Stimulated activated CD4-positive, alpha-beta T cell treated with anti-CD3 and anti-CD28 coated beads, TNF-alpha, amount 100 ng/mL, for 24 hours (primary cell): ENCODE data around the gene TBC1D22A.
"Not testable (repeated sequence)": the region's sequence is repeated elsewhere in the genome, so short reads cannot be mapped to it uniquely, and the experiment has no call there.

Experiments used
- DNase-seq, 3 experiments: peaks; one replicate each; pipeline ENCODE4 v3.0.0-alpha.2; 2020; ENCODE audit warnings: low read depth in 3 of 3

The TBC1D22A gene

GRCh38 chr22:47168441-47168840 is 406.0 kb downstream of the TBC1D22A start:
- DNase-seq: no peak

- DNase-seq: no peak
These were observed 406.7 kb downstream of the TBC1D22A start for GRCh38 chr22:47168900-47169800.

DNA sequence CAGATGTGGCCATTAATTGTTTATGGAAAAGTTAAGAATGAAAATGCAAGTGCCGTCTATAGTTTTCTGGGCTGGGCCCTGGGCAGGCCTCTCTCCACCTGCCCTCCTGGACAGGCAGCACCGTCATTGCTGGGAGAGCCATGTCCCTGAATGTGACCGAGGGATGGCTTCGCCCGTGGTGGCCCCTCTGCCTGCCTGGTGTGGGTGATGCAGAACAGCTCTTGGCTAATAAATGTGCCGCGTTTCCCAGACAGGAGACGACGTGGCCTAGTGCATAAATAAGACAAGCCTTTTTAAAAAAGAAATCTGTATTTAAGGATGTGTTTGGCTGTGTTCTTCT is 407.3 kb downstream of the TBC1D22A start:
- no peak for DNase-seq

- not testable (repeated sequence) for DNase-seq
These were observed 408.3 kb downstream of the TBC1D22A start for GRCh38 chr22:47170511-47171440.

- no peak for DNase-seq
These were observed 409.2 kb downstream of the TBC1D22A start for GRCh38 chr22:47171441-47172221.

DNA sequence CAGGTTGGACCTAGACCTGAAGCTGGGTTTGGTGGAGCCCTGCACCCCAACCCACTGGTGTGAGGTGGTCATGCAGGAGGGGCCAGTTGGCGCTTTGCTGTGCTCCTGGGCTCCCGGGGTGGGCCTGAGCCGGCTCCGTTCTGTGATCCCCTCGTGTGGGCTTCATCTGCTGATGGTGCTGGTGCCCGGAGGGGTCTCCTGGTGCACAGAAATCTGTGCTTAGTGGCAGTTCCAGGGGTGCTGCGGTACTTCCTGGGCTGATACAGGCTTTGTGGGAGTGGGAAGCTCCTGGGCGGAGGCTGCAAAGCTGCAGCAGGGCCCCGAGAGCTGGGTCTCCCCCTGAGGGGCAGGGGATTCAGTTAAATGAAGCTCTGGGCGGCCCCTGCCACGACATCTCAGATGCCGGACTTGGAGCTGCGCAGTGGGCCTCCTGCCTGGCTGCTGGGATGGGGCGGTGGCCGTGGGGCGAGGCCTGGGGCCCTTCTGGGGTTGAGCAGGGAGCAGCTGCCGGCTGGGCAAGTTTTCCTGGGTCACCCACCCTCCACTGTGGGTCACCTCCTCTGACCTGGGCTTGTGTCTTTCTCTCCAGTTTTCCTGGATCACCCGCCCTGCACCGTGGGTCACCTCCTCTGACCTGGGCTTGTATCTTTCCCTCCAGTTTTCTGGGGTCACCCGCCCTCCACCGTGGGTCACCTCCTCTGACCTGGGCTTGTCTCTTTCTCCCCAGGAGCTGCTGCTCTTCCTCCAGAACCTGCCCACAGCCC is 410.5 kb downstream of the TBC1D22A start:
- DNase-seq: no peak

DNA sequence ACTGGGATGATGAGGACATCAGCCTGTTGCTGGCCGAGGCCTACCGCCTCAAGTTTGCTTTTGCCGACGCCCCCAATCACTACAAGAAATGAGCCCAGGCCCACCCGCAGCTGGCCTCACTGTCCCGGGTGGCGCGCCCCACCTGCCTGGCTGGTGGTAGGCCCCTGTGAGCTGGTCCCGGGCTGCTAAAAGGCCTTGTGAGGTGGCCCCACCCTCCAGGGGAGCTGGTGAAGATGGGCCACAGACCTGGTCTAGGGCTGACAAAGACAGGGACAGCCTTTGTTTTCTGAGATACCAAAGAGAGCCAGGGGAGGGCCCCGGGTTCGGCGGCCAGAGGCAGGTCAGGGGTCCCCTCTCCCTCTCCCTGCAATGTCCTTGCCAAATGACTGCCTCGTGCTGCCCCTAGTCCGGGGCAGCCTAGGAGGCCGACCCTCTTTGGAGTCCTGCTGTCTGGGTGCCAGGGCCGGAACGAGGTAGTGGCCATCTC is 411.1 kb downstream of the TBC1D22A start:
- no peak for DNase-seq

- no peak for DNase-seq
These were observed 411.6 kb downstream of the TBC1D22A start for GRCh38 chr22:47174096-47174495.

DNA sequence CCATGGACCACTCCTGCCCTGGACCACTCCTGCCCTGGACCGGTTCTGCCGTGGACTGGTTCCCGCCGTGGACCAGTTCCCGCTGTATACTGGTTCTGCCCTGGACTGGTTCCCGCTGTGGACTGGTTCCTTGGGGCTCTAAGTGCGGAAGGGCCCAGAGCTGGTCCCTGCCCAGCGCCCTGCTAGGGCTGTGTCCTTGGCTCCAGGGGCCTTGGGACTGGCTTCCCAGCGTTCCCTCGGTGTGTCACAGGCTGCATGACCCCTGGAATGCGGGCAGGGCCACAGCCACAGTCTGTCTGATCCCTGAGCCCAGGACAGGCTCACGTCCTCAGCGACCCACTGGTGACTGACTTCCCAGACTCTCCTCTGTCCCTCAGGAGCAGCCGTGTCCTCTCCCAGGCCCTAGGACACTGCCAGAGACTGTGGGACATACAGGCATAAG is 412.2 kb downstream of the TBC1D22A start:
- no peak for DNase-seq

DNA sequence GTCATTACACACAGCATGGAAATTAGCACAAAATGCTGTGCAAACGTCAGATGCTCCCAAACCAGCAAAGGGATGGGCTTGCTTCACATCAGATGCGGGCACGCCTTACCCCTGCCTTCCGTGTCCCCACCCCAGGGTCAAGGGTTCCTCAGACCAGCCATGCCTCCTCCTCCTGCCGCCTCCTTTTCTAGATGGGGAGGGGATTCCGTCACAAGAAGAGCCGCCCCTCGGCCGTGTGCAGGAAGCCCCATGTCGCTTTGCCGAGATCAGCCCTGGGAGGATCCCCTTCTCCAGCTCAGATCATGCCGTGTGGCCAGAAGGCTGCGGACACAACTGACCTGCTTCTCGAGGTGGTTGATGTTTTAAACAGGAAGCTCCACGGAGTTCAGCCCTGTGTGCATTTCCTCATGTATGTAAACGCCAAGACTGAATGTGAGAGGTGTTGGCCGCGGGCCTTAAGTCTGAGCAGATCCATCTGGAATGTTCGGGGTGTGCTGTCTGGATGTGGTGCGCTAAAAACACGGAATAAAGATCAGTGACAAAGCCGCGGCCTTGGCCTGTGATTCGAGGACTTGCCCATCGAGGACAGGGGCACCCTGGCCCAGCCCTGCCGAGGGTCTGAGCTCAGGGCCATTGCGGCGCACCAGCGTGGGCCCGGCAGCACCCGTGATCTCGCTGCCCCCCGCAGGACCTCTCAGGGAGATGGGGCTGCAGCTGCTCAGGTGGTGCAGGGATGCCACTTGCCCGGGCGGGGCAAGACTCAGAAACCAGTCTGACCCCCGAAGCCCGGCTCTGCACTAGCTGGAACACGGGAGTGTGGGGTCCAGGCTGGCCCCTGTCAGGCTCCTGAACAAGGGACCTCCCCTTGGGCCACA is 412.9 kb downstream of the TBC1D22A start:
- DNase-seq: no peak

DNA sequence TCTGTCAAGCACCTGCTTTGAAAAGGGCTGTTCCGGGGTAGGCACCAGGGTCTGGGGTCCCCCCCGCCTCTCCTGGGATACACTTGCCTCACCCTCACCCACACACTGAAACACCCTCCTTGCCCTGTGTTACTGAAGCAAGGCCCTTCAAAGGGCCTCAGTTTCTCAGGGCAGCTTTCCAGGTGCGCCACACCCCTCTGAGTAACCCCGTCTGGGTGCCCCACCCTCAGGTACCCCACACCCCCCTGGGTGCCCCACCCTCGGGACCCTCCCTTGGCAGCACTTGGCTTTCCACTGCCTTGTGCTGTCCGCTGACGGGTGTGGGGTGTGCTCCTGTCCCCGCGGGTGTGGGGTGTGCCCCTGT is 413.6 kb downstream of the TBC1D22A start:
- DNase-seq: no peak

DNA sequence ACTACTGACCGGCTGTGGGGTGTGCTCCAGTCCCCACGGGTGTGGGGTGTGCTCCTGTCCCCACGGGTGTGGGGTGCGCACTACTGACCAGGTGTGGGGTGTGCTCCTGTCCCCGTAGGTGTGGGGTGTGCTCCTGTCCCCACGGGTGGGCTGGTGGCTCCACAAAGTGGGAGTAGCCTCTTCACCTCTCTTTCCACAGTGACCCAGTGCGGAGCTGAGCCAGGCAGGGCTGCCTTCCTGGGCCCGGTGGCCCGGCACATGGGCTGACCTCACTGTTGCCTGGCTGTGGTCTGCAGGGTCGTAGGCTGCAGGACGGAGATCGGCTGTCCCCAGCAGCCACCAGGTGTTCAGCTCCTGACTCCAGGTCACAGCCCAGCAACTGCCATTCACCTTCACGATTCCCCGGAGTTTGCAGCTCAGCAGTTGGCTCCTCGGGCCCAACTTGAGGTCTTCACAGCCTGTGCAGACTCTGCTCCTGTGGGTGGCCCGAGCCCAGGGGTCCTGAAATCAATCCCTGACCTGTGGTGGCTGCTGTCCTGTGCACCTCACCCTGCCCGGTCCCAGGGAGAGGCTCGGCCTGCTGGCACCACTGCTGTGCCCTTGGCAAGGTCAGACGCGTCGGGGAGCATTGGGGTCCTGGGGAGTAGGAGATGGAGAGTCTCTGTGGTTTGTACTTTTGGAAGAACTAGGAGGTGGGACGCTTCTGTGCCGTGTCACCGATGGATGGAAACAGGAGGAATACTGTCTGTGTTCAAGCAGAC is 414.3 kb downstream of the TBC1D22A start:
- DNase-seq: no peak

GRCh38 chr22:47177334-47177815 is 414.9 kb downstream of the TBC1D22A start:
- no peak for DNase-seq

GRCh38 chr22:47178339-47178738 is 415.9 kb downstream of the TBC1D22A start:
- DNase-seq: no peak

DNA sequence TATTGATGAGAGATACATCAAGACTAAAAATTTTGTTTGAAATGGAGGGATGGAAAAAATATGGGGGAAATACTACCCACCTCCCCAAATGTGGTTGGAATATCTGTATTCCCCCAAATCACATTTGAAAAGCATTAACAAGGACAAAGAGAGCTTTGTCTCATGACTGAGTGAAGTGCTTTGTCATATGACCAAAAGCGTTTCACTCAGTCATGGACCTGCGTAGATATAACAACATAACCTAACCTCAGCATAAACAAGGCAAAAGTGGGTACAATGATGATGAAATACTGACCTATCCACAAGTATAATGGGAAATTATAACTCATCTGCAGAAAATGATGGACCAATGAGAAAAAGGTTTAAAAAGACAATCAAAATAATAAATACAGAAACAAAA is 418.3 kb downstream of the TBC1D22A start:
- DNase-seq: no peak

DNA sequence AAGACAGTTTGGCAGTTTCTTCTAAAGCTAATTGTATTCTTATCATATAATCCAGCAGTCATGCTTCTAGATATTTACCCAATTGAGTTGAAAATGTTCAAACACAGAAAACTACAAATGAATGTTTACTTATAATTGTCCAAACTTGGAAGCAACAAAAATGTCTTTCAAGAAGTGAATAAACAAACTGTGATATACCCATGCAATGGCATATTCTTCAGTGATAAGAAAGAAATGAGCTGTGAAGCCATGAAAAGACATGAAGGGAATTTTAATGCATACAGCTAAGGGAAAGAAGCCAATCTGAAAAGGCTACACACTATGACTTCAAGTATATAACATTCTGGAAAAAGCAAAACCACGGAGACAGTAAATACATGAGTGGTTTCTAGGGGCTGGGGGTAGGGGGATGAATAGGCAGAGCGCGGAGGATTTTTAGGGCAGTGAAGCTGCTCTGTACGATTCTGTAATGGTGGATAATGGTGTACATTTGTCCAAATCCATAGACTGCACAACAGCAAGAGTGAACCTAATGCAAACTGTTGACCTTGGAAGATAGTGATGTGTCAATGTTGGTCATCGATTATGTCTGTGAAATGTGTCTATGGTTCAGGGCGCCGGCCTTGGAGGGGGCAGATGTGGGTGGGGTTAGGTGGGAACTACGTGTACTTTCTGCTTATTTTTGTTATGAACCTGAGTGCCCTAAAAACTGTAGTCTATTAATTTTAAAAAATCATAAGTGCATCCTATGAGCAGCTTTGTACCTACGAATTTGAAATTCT is 424.9 kb downstream of the TBC1D22A start:
- DNase-seq: no peak

- no peak for DNase-seq
These were observed 426.0 kb downstream of the TBC1D22A start for GRCh38 chr22:47188261-47189055.
